Progenitor cell of endocrine pancreas (in vitro differentiated cells): Measurements from ENCODE around the gene EREG. TPM values are rescaled to one million over a fixed set of nuclear protein-coding genes. Genes with fewer than 3 reads are reported as not detected.
A peak's percentile ranks its signal among the peaks of the same experiment; 100 is the strongest.

ENCODE experiments used
- DNase-seq: peaks from one replicate; pipeline ENCODE4 v3.0.0; 2021; ENCODE audit warnings: low spot score; ENCODE audit not compliant: unreplicated experiment
- H3K27ac Mint-ChIP-seq: 2 replicates; pipeline ENCODE4 v1.8.0; 2021; ENCODE audit warnings: mild to moderate bottlenecking, moderate library complexity, mixed read lengths
- H3K27me3 Mint-ChIP-seq: 2 replicates; pipeline ENCODE4 v1.8.0; 2021; ENCODE audit warnings: mixed read lengths
- H3K36me3 Mint-ChIP-seq: 2 replicates; pipeline ENCODE4 v1.8.0; 2022; ENCODE audit warnings: mixed read lengths; ENCODE audit not compliant: insufficient read depth
- H3K4me1 Mint-ChIP-seq: 2 replicates; pipeline ENCODE4 v1.8.0; 2021; ENCODE audit warnings: low read depth, mixed read lengths
- H3K4me3 Mint-ChIP-seq: 2 replicates; pipeline ENCODE4 v1.8.0; 2021; ENCODE audit warnings: low read depth, mild to moderate bottlenecking, moderate library complexity, mixed read lengths
- H3K9me3 Mint-ChIP-seq: 2 replicates; pipeline ENCODE4 v1.8.0; 2021; ENCODE audit warnings: low read depth, mixed read lengths
- total RNA-seq: library from RNA; stranded (reverse); gene quantifications from 2 replicates; pipeline ENCODE4 v1.2.1, GENCODE V29; 2021
- TF ChIP-seq, protein P1 (sequence below): fragments of 200-600 bp; sonication (generic); IDR thresholded peaks from one replicate; pipeline ENCODE4 v1.5.0; 2021; ENCODE audit warnings: antibody characterized with exemption, mild to moderate bottlenecking; ENCODE audit not compliant: unreplicated experiment

Gene EREG
- total RNA-seq, 1 donor from 2014 or later = not detected

DNA sequence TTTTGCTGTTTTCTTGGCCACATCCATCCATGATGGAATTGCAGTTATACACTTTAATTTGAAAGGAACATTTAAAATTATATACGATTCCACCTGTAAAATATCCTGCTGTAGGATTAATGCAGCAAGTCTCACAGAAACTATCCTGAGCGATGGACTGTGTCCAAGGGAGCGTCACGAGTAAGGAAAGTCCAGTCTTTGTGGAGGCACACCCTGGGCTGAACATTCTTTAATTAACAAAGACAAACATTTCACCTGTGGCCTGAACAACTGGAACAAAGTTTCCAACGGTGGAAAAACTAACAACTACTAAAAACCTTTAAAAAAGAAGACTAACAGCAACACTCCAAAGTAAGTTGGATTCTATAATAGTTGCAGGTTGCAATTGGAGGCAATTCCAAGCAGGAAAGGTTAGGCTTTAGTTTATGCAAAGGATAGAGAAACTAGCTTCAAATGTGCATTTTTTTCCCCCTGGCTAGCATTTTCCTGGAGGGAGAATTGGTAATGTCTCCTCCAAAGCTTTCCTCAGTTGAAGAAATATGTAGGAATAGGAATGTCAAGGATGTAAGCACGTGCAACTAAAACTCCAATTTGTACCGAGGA is 11.0 kb downstream of the EREG start:
- Mint-ChIP-seq H3K4me1 (no peaks in the 10 kb centered on the region), H3K9me3 (no peaks in the 10 kb centered on the region), H3K27me3 (no peaks in the 10 kb centered on the region), H3K36me3 (no peaks in the 10 kb centered on the region), H3K4me3 (no peak overlapping the region), H3K27ac (no peak overlapping the region)
- TF ChIP-seq, protein P1, sequence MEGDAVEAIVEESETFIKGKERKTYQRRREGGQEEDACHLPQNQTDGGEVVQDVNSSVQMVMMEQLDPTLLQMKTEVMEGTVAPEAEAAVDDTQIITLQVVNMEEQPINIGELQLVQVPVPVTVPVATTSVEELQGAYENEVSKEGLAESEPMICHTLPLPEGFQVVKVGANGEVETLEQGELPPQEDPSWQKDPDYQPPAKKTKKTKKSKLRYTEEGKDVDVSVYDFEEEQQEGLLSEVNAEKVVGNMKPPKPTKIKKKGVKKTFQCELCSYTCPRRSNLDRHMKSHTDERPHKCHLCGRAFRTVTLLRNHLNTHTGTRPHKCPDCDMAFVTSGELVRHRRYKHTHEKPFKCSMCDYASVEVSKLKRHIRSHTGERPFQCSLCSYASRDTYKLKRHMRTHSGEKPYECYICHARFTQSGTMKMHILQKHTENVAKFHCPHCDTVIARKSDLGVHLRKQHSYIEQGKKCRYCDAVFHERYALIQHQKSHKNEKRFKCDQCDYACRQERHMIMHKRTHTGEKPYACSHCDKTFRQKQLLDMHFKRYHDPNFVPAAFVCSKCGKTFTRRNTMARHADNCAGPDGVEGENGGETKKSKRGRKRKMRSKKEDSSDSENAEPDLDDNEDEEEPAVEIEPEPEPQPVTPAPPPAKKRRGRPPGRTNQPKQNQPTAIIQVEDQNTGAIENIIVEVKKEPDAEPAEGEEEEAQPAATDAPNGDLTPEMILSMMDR = no peak
- DNase-seq = no peak

DNA sequence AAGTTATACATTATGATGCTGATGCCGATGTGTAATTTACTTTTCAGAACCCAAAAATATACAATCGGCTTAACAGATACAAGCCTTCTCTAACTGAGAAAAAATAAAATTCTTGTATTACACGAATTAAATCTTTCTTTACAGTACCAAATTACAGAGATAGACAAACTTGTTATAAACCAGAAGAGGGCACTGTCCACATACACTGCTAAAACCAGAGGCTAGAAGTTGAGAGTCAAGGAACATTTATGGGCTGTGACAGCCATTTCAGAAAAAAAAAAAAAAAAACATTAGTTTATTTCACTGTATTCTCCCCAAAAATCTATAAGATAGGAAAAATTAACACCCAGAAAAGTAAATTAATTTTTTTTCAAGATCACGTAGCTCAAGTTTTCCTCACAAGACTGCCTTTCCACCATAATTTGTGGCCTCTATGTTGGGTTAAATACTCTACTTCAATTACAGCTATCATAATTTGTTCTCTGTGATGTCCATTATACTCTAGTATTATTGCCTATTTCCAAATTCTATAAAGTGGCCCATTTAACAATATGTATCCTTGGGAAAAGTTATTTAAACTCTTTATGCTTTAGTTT is 12.0 kb downstream of the EREG start:
- Mint-ChIP-seq H3K27ac (no peak overlapping the region), H3K4me3 (no peak overlapping the region), H3K36me3 (no peaks in the 10 kb centered on the region), H3K27me3 (no peaks in the 10 kb centered on the region), H3K9me3 (no peaks in the 10 kb centered on the region), H3K4me1 (no peaks in the 10 kb centered on the region)
- TF ChIP-seq, protein P1 = peak; percentile 69
- no peak for DNase-seq

DNA sequence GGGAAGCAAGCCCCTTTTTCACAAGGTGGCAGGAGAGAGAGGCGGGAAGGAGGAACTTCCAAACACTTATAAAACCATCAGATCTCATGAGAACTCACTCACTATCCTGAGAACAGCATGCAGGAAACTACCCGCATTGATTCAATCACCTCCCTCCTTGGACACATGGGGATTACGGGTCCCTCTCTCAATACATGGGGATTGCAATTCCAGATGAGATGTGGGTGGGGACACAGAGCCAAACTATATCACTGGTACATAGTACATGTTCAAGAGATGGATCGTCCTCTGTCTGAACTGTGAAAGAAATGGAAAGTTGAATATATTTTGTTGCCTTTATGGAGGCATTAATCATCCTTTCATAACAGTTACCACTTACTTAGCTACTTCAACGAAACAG is 12.8 kb downstream of the EREG start:
- Mint-ChIP-seq H3K4me1 (no peaks in the 10 kb centered on the region), H3K27me3 (no peaks in the 10 kb centered on the region), H3K36me3 (no peaks in the 10 kb centered on the region), H3K9me3 (no peaks in the 10 kb centered on the region), H3K4me3 (no peak overlapping the region), H3K27ac (no peak overlapping the region)
- DNase-seq = no peak
- TF ChIP-seq, protein P1 = no peak

DNA sequence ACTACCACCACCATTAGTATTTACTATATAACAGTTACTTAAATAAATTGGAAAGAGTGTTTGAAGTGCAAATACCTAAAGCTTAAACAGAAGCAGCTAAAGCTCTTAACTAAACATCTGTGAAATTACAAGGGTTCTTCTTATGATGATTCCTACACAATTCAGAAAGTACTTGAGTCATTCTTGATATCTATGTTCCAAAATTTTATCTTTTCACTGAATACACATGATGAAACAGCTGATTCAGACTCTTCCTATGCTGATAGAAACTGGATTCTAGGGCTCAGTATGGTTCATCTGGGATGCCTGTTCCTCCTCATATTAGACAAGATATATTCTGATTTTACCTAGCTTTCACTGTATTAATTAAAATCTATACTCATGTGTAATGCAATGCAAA is 13.6 kb downstream of the EREG start:
- Mint-ChIP-seq H3K36me3 (no peaks in the 10 kb centered on the region), H3K27me3 (no peaks in the 10 kb centered on the region), H3K9me3 (no peaks in the 10 kb centered on the region), H3K4me3 (no peak overlapping the region), H3K27ac (no peak overlapping the region), H3K4me1 (no peaks in the 10 kb centered on the region)
- TF ChIP-seq, protein P1 = no peak
- DNase-seq = no peak

DNA sequence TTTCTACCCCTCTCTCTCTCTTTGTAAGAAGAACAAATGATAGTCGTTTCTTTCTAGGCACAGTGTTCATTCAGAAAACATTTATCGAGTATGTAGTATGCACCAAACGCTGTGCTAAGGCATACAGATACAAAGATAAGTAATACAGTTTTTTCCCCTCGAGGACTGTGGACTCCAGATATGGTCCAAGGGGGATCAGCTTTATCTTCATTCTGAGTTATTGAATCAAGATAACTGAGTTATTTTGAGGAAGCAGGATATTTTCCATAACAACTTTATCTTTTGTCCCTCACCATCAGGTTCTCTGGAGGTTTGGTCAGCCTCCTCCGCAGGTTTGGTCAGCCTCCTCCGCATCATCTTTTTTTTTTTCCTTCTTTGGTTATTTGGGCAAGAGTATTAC is 15.0 kb downstream of the EREG start:
- H3K36me3 Mint-ChIP-seq = no peaks in the 10 kb centered on the region
- no peak overlapping the region for H3K4me3 Mint-ChIP-seq
- no peaks in the 10 kb centered on the region for H3K27me3 Mint-ChIP-seq
- TF ChIP-seq, protein P1 = no peak
- DNase-seq = no peak
- no peaks in the 10 kb centered on the region for H3K9me3 Mint-ChIP-seq
- H3K4me1 Mint-ChIP-seq = no peaks in the 10 kb centered on the region
- H3K27ac Mint-ChIP-seq = no peak overlapping the region
